NCI-H1092 (cell line): ENCODE measurements around the gene CAPN11.

Source experiments
- DNase-seq: peaks from one replicate; lab custom pipeline; 2025; lab: John Stamatoyannopoulos, UW

CAPN11 gene

GRCh38 chr6:44211284-44211683 is 52.7 kb downstream of the CAPN11 start:
- DNase-seq: no peak

- no peak for DNase-seq
Measured at GRCh38 chr6:44214307-44214706, 55.7 kb downstream of the CAPN11 start.

GRCh38 chr6:44216677-44217331 is 58.2 kb downstream of the CAPN11 start, which contains the start of gene MYMX:
Gene MYMX (plus strand): TSS chr6:44216926. CDS start chr6:44217472, 546 bp downstream.
- DNase-seq: peak; percentile 23

- DNase-seq: peak; percentile 49
Measured at GRCh38 chr6:44217332-44218143, 58.9 kb downstream of the CAPN11 start.

- peak; percentile 71 for DNase-seq
Measured at GRCh38 chr6:44219053-44219814, 60.6 kb downstream of the CAPN11 start.

GRCh38 chr6:44219815-44220784 is 61.5 kb downstream of the CAPN11 start:
- DNase-seq: no peak

- DNase-seq: no peak
Measured at GRCh38 chr6:44220913-44221290, 62.3 kb downstream of the CAPN11 start.

GRCh38 chr6:44221291-44221960 is 62.8 kb downstream of the CAPN11 start:
- DNase-seq: peak; percentile 94

GRCh38 chr6:44221961-44222335 is 63.3 kb downstream of the CAPN11 start:
- DNase-seq: no peak

GRCh38 chr6:44222486-44223318 is 64.1 kb downstream of the CAPN11 start:
- no peak for DNase-seq

GRCh38 chr6:44223319-44224028 is 64.9 kb downstream of the CAPN11 start, which contains the start of gene SLC29A1:
Gene SLC29A1 (plus strand): TSS chr6:44223595. CDS start chr6:44227314, 3,719 bp downstream.
- DNase-seq: peak; percentile 66

- DNase-seq: peak; percentile 42
Measured at GRCh38 chr6:44224029-44224964, 65.7 kb downstream of the CAPN11 start.

GRCh38 chr6:44224965-44225305 is 66.3 kb downstream of the CAPN11 start:
- DNase-seq: no peak

- DNase-seq: no peak
Measured at GRCh38 chr6:44225579-44226325, 67.1 kb downstream of the CAPN11 start.

- no peak for DNase-seq
Measured at GRCh38 chr6:44226368-44227147, 67.9 kb downstream of the CAPN11 start.

- DNase-seq: no peak
Measured at GRCh38 chr6:44227148-44227793, 68.7 kb downstream of the CAPN11 start.
